ENCODE results near the gene PIP5K1C.
"Not testable (repeated sequence)": the region's sequence is repeated elsewhere in the genome, so short reads cannot be mapped to it uniquely, and the experiment has no call there.

Gene PIP5K1C

GRCh38 chr19:3661284-3662238, 38.7 kb downstream of the PIP5K1C start:
- DNase-seq (ENCODE audit: low read depth in 2 of 2) = no peak

DNA sequence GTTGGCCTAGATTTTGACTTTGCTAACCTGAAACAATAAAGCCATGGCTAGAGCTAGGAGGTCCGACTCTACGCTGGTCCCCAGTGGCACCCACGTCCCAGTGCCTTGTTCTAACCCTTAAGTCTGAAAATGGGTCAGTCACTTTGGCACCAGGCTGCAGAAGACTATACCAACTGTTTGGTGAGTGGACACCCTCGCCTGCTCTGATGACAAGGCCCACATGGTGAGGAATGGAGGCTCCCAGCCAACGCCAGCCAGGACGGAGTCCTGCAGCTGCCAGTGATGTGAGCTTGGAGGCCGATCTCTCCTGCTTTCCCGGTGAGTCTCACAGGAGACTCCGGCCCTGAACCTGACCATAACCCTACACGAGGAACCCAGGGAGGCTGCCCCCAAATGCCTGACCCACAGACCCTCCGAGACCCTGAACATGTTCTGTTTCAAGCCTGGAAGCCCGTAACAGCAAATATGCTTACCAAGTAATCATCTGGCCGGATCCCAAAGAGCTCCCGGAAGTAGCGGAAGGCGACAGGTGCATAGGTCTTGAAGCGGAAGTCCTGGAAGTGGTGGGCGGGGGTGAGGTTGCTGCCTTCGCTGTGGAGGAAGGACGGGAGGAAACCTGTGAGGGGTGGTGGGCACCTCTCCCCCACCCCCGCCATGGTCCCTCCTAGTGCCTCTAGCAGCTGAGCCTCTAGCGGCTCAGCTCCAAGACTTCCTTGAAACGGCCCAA, 39.6 kb downstream of the PIP5K1C start:
- DNase-seq (ENCODE audit: low read depth in 2 of 2) = no peak

GRCh38 chr19:3659746-3660112, 40.5 kb downstream of the PIP5K1C start:
- DNase-seq (ENCODE audit: low read depth in 2 of 2) = no peak

DNA sequence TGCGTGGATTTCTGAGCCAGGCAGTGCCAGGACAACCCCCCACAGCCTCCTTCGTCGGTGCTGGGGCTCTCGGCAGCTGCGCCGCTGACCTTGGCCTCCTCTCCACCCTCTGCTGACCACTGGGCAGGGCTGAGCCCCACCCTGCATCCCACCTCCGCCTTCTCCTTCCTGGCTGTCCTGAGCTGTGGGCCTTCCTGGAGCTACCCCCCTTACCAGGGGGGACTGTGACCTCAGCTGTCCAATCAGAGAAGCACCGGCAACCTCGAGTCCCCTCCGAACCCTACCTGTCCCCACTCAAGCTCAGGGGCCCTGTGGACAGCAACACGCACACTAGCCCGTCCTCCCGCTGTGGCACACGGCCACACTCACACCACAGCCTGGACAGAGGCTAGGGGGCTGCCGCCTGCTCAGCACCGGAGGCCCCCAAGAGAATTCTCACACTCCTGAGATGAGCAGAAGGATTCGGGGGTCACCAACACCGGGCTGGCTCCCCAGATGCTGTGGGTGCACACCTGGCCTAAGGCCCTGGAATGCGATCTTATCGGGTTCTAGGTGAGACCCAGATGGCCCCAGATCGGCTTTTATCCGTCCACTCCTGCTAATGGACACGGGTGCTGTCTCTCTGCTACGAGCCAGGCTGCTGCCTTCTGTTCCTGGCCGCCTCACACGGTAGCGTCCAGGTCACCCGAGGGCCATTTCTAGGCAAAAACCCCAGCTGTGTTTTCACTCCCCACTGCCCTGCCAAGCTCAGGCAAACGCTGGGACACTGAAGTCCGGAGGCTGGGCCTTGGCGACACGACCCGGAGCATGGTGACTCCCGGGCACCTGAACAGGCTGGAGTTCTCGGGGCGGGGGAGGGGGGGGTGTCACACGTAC, 41.2 kb downstream of the PIP5K1C start:
- DNase-seq (ENCODE audit: low read depth in 2 of 2) = no peak

GRCh38 chr19:3658004-3658869, 42.0 kb downstream of the PIP5K1C start:
- no peak for DNase-seq (ENCODE audit: low read depth in 2 of 2)

GRCh38 chr19:3657395-3657769, 42.9 kb downstream of the PIP5K1C start:
- no peak for DNase-seq (ENCODE audit: low read depth in 2 of 2)

DNA sequence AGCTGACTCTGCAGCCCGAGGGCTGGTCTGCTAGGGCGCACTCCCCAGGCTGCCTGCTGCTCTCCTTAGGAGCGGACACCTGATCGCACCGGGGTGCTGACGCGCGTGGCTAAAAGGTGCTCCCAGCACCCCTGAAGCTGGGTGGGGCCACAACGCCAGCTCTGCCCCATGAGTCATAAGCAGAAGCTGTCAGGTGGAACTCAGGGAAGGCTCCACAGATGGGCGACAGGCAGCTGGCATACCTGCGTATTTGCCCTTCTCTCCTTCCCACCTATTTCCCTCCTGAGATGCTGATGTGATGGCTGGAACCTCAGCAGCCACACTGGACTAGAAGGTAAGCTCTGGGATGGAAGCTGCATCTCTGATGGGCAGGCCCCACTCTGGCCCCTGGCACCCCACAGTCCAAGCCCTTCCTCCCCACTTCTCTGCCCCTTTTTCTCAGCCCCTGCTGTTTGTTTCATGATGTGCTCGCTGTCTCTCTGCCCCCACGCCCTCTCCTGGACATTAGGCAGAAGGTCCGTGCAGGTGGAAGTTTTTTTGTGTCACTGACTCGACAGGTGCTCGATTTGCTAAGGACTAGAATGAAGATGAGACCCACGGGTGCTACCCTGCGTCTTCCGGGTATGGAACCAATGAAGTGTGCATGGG, 43.4 kb downstream of the PIP5K1C start:
- no peak for DNase-seq (ENCODE audit: low read depth in 2 of 2)

GRCh38 chr19:3656073-3656746, 44.1 kb downstream of the PIP5K1C start:
- no peak for DNase-seq (ENCODE audit: low read depth in 2 of 2)

- no peak for DNase-seq (ENCODE audit: low read depth in 2 of 2)
Observed at GRCh38 chr19:3655402-3656072, 44.7 kb downstream of the PIP5K1C start.

DNA sequence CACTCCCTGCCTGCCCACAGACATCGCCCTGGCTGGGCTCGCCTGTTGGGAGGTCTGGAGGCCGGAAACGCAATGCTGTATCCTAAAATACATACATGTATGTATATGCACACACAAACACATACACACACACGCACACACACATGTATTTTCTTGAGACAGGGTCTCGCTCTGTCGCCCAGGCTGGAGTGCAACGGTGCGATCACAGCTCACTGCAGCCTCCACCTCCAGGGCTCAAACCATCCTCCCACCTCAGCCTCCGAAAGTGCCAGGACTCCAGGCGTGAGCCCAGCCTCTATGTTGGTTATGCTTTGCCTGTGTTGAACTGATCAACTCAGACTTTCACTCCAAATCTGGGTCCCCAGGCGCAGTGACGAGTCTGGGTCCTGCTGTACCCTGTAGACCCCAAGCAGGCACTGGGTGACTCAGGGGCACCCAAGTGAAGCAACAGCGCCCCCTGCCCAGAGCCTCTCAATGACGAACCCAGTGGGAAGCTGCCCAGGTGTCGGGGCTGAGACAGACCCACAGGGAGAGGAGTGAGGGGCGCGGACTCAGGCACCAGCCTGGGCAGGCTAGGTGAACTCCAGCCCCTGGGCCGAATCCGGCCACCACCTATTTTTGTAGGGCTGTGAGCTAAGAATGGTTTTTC, 46.3 kb downstream of the PIP5K1C start:
- no peak for DNase-seq (ENCODE audit: low read depth in 2 of 2)

GRCh38 chr19:3653081-3653795, 47.0 kb downstream of the PIP5K1C start:
- DNase-seq (ENCODE audit: low read depth in 2 of 2) = no peak

DNA sequence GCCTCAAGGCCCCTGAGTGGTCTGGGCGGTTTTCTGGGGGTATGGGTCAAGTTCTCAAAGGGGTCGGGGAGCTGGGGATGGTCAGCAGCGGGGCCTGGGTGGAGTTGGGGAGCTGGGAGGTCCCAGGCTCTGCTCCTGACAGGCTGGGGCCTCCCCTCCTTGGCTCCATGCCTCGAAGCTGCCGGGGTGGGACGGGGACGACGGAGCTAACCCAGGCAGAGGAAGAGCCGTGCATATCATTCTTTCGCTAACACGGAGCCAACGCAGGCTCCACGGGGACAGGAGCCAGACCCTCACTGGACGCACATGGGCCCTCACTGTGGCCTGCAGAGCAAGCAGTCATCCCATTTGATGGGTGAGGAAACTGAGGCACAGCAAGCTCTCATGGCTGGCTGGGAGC, 47.8 kb downstream of the PIP5K1C start:
- DNase-seq (ENCODE audit: low read depth in 2 of 2) = no peak

- DNase-seq (ENCODE audit: low read depth in 2 of 2) = no peak
Observed at GRCh38 chr19:3651684-3652083, 48.6 kb downstream of the PIP5K1C start.

DNA sequence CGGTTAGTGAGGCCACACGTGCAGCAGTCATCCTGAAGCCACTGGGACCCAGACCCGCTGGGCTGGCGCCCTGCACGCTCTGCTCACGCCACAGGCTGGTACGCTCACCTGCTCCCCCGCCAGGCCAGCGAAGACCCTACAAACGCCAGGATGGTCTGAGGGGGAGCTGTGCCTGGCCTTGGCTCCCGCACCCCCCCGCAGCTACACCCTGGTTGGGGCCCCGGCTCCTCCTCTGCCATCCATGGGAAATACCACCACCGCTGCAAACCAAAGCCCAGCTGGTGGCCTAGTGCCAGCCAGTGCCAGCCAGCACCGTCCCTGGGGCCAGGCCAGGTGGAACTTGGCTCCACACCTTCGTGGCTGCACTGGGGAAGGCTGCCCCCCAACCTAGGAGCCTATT, 50.4 kb downstream of the PIP5K1C start:
- no peak for DNase-seq (ENCODE audit: low read depth in 2 of 2)

DNA sequence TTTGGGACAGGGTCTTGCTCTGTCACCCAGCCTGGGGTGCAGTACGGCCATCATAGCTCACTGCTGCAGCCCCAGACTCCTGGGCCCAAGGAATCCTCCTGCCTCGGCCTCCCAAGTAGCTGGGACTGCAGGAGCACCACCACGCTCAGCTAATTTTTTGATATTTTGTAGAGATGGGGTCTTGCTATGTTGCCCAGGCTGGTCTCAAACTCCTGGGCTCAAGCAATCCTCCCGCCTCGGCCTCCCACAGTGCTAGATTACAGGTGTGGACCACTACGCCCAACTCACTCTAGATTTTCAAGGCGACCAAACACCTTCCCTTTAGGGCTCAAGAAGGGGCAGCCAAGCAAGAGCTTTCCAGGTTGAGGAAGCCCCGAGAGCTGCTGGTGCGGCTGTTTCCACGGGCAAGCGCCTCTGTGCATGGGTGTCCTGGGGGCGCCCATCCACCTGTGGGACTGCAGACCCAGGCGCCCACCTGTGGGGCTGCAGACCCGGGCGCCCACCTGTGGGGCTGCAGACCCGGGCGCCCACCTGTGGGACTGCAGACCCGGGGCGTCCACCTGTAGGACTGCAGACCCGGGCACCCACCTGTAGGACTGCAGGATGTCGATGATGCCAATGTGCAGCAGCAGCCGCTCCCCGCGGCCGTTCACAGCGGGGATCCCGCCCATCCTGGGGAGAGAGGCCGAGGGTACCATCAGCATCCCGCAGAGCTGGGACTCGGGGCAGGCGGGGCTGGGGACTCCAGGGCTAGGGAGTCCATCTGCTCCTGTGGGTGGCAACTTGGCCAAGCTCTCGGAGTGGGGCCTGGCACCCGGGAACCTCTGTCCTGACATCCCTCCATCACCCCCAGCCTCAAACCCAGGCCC, 52.0 kb downstream of the PIP5K1C start:
- no peak for DNase-seq (ENCODE audit: low read depth in 2 of 2)

DNA sequence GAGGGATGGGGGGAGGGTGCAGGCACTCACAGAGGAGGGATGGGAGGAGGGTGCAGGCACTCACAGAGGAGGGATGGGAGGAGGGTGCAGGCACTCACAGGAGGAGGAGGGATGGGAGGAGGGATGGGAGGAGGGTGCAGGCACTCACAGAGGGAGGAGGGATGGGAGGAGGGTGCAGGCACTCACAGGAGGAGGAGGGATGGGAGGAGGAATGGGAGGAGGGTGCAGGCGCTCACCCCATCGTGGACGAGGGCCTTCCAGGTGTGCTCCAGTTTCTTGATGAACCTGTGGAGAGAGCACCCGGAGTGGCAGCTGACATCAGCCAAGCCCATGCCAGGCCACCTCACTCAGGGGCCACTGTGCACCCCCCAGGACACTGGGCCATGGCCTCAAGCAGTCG, 53.2 kb downstream of the PIP5K1C start:
- DNase-seq (ENCODE audit: low read depth in 2 of 2) = not testable (repeated sequence)
